Inferior parietal cortex (tissue), 1 donor: ENCODE results near the gene ELMO1.

Source experiments
- DNase-seq: peaks from one replicate; pipeline ENCODE4 v3.0.0-alpha.2; 2016; ENCODE audit errors: extremely low spot score

ELMO1 gene

DNA sequence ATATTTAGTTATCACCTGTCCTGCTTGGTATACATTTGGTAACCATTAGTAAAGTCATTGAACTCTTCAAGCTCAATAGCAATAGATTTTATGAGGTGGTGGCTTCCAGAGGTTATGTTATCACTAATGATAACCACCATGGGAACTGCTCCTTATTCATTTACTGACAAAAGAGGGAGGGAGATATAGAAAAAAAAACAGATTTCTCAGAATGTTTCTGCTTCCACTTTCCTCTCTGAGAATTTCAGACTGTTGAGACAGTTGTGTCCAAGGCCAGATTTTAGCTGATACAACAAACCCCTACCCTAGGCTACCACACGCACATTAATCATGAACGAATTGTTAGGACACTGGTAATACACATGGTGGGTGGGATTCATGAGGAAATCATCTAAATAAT is 570.4 kb downstream of the ELMO1 start:
- no peak for DNase-seq

DNA sequence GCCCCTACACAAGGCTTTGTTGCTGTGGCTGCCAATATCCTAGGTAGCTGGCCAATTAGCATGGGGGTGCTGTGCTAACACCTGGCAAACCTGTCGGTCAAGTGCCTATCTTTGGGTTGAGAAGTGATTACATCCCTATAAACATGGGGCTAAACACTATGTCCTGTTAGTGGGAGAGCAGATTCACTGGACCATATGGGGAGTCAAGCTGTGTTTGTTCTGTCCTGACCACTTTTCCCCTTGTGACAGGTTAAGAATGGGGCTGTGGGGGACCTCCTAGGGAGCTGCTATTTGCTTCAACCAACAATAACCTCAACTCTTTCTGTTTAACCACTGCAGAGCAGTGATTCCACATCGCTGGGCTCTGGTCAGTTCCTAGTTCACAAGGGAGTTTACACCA is 572.9 kb downstream of the ELMO1 start:
- DNase-seq: no peak

- DNase-seq: no peak
Measured at GRCh38 chr7:36874041-36874440, 574.6 kb downstream of the ELMO1 start.

- DNase-seq: no peak
Measured at GRCh38 chr7:36871863-36872262, 576.8 kb downstream of the ELMO1 start.

- DNase-seq: no peak
Measured at GRCh38 chr7:36871355-36871738, 577.3 kb downstream of the ELMO1 start.

- DNase-seq: no peak
Measured at GRCh38 chr7:36870625-36871354, 577.9 kb downstream of the ELMO1 start.

DNA sequence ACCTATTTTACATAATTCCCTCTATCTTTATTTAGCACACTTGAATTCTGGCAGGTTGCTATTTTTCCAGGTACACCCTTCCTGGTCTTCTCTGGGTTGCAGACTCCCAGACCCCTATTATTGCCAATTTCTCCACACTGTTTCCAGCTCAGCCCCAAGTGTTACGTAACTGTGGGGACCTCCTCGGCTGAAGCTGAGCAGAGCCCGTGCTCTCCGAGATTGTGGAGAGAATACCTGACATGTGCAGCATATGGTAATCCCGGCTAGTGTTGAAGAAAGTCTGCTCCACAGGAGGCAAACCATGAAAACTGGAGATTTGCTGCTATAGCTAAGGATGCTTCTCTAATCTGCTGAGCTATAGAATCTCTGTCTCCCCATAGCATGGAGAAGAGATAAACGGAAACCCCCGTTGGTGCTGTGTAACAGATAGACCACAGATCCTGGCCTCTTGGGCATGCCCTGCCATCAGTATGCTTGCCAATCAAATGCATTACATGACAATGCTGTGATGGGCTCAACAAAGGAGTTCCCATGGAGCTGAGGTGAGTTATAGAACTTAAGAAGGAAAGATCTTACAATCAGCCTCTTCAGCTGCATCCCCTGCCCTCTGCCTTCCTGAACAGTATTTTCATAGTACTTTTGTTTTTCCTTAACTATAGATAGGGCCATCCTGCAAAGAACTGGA is 579.8 kb downstream of the ELMO1 start:
- DNase-seq: no peak

- DNase-seq: no peak
Measured at GRCh38 chr7:36865019-36865418, 583.6 kb downstream of the ELMO1 start.

GRCh38 chr7:36863901-36864701 is 584.6 kb downstream of the ELMO1 start:
- no peak for DNase-seq

GRCh38 chr7:36862771-36863261 is 585.8 kb downstream of the ELMO1 start:
- no peak for DNase-seq

DNA sequence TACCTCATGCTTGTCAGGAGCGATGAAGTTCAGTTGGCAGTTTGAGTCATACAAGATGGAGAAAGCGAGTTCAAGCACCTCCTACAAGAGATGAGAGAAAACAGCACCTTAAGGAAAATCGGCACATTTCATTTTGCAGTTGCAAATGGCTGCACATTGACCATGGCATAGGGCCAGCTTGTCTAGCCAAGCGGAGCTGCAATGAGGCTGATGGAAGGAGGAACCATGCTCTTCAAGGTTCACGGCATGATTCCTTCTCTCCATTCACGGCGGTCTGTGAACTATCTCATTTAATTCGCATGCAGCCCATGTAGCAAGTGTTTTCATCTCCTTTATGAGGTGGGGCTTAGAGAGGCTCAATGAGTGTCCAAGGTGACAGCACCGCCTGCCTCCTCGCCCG is 587.0 kb downstream of the ELMO1 start:
- DNase-seq: no peak

DNA sequence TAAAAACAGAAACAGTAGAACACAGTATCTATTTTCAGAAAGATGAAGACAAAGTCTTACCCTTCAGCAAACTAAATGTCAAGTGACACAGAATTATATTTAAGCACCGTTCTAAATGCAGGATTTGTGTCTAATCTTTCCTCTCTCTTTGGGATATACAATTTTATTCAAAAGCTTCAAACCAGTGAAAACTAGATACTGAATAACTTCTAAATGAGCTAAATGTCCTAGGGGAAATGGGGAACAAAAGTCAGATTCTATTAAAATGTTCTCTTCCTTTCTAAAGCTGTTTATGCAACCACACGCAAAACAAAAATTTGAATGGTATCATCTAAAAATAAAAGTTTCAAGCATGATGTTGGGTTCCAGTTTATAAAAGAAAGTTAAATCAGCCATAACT is 588.0 kb downstream of the ELMO1 start:
- no peak for DNase-seq

- no peak for DNase-seq
Measured at GRCh38 chr7:36855330-36855729, 593.3 kb downstream of the ELMO1 start.

DNA sequence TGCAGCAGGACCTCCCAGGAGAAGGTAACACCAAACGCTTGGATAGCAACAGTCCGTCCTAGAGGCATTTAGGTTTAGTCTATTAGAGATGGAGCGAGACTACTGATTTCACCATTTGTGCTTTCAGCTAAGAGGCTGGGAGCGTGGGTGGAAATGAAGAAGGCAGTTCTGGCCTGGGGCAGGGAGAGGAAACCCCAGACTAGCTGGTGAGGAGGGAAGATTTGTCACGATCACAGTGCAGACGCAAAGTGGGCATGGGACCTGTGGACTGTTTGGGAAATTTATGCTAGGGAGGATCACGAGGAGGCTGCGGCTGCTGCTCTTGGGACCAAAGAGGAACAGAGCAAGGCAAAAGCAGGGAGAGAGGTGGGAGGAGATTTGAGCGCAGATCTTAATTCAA is 594.0 kb downstream of the ELMO1 start:
- DNase-seq: no peak

GRCh38 chr7:36852931-36853330 is 595.7 kb downstream of the ELMO1 start:
- DNase-seq: no peak

DNA sequence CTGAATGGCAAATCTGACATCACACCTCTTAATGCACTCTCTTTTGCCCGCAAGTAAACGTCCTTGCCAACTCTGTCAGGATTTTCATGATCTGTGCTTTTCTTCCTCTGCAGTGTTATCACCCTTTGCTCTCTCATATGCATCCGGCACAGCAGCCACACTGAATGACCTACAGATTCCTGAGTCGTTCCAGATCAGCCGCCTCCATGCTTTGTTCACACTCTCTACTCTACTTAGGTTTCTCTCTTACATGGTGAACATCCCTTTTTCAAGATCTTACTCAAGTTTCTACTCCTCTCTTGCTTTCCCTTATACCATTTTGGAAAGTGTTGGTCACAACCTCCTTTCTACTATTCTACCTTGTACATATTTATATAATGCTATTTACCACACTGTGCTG is 596.6 kb downstream of the ELMO1 start:
- DNase-seq: no peak

DNA sequence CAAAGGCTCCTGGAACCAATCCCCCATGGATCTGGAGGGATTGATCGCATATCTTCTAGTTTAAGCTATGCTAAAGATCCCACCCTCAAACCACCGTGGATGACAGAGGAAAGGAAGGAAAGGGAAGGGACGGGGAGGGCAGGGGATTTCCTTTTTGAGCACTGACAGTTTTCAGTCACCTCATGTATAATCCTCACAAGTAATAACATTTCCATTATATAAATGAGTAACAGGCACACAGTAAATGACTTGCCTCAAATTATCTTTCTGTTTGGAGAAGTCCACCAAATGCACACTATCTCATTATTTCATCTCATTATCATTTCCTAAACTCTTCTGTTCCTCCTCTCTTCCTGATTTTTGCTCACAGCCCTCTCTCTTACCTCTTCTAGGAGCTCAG is 597.3 kb downstream of the ELMO1 start:
- no peak for DNase-seq

GRCh38 chr7:36847946-36848345 is 600.7 kb downstream of the ELMO1 start:
- no peak for DNase-seq

- DNase-seq: no peak
Measured at GRCh38 chr7:36844374-36844773, 604.3 kb downstream of the ELMO1 start.

- DNase-seq: no peak
Measured at GRCh38 chr7:36840904-36841303, 607.8 kb downstream of the ELMO1 start.

DNA sequence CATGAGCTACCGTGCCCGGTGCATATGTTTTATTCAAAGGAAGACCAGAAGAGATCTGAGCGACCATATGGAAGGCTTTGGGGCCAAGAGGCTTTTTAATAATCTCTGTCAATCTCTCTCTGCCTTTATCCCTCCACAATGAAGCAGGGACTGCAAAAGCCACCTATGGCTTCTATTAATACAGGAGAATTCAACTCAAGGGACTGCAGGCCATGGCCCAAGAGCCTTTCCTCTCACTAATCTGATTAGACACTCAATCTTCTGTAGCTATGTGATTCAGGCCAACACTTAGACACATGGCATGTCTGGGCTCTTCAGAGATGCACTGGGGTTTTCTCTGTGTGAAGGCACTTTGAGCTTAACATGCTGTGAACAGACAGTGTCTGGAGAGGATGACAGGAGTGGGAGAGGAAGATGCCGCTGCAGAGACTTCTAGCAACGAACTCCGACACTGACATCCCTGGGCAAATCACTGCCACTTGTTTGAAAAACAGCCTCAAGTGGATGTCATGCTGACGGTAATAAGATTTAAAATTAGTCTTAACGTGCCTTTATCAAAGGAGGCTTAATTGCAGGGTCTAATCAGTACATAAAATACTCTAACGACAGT is 609.9 kb downstream of the ELMO1 start:
- DNase-seq: no peak

- DNase-seq: no peak
Measured at GRCh38 chr7:36831049-36831448, 617.6 kb downstream of the ELMO1 start.
